Parathyroid adenoma (tissue), 2 donors: ENCODE measurements around the gene GABRG3.

ENCODE experiments used
- H2AFZ ChIP-seq: fragments of 300-600 bp; sonication (generic); one replicate; pipeline ENCODE4 v1.7.0; 2017; ENCODE audit warnings: antibody characterized with exemption, mild to moderate bottlenecking
- H3K27ac ChIP-seq: fragments of 300-600 bp; sonication (generic); one replicate; pipeline ENCODE4 v1.7.0; 2017
- H3K27me3 ChIP-seq: fragments of 300-600 bp; sonication (generic); one replicate; pipeline ENCODE4 v1.7.0; 2017; ENCODE audit warnings: low read length; ENCODE audit not compliant: control insufficient read depth, insufficient read depth
- H3K36me3 ChIP-seq: fragments of 300-600 bp; sonication (generic); one replicate; pipeline ENCODE4 v1.7.0; 2017; ENCODE audit warnings: low read length; ENCODE audit not compliant: control insufficient read depth, insufficient read depth
- H3K4me1 ChIP-seq: fragments of 300-600 bp; sonication (generic); one replicate; pipeline ENCODE4 v1.7.0; 2017; ENCODE audit warnings: control low read depth
- H3K4me2 ChIP-seq: fragments of 300-600 bp; sonication (generic); one replicate; pipeline ENCODE4 v1.7.0; 2017; ENCODE audit warnings: low read length
- H3K4me3 ChIP-seq: fragments of 300-600 bp; sonication (generic); one replicate; pipeline ENCODE4 v1.7.0; 2017; ENCODE audit warnings: low read depth, low read length
- H3K79me2 ChIP-seq: fragments of 300-600 bp; sonication (generic); one replicate; pipeline ENCODE4 v1.7.0; 2017; ENCODE audit warnings: control low read depth
- H3K9ac ChIP-seq: fragments of 300-600 bp; sonication (generic); one replicate; pipeline ENCODE4 v1.7.0; 2017; ENCODE audit warnings: mild to moderate bottlenecking
- H3K9me3 ChIP-seq: fragments of 300-600 bp; sonication (generic); one replicate; pipeline ENCODE4 v1.7.0; 2017; ENCODE audit warnings: low read length; ENCODE audit not compliant: control insufficient read depth
- TF ChIP-seq, protein P1 (sequence below): fragments of 300-600 bp; sonication (generic); IDR thresholded peaks from one replicate; pipeline ENCODE4 v1.7.0; 2017; ENCODE audit warnings: antibody characterized with exemption, mild to moderate bottlenecking
- donor health status: primary hyperparathyroidism.

Gene GABRG3

DNA sequence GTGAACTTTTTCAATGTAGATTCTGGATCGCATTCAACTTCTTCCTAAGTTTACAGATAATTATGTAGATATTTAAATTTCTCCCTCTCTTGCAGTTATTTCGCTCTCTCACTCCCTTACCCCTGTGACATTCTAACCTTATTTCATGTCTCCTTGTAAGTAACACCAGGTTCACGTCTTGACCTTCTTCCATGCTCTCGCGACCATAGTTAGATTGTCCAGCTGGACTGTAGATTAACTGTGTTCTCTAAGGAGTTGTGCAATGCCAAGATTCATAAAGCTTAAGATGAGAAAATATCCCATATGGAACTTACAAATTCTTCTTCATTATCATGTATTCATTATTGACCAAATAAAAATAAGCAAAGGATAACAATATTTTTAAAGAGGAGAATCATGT lies 430.5 kb downstream of the GABRG3 start:
- Histone ChIP-seq H3K4me2 (no peak overlapping the region), H3K79me2 (no peaks in the 10 kb centered on the region), H3K4me3 (no peak overlapping the region), H3K27ac (no peak overlapping the region), H3K9me3 (no peaks in the 10 kb centered on the region), H3K9ac (no peak overlapping the region), H3K27me3 (no peaks in the 10 kb centered on the region), H3K36me3 (no peaks in the 10 kb centered on the region), H3K4me1 (no peaks in the 10 kb centered on the region), H2AFZ (no peak overlapping the region)
- TF ChIP-seq, protein P1, sequence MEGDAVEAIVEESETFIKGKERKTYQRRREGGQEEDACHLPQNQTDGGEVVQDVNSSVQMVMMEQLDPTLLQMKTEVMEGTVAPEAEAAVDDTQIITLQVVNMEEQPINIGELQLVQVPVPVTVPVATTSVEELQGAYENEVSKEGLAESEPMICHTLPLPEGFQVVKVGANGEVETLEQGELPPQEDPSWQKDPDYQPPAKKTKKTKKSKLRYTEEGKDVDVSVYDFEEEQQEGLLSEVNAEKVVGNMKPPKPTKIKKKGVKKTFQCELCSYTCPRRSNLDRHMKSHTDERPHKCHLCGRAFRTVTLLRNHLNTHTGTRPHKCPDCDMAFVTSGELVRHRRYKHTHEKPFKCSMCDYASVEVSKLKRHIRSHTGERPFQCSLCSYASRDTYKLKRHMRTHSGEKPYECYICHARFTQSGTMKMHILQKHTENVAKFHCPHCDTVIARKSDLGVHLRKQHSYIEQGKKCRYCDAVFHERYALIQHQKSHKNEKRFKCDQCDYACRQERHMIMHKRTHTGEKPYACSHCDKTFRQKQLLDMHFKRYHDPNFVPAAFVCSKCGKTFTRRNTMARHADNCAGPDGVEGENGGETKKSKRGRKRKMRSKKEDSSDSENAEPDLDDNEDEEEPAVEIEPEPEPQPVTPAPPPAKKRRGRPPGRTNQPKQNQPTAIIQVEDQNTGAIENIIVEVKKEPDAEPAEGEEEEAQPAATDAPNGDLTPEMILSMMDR: no peak

DNA sequence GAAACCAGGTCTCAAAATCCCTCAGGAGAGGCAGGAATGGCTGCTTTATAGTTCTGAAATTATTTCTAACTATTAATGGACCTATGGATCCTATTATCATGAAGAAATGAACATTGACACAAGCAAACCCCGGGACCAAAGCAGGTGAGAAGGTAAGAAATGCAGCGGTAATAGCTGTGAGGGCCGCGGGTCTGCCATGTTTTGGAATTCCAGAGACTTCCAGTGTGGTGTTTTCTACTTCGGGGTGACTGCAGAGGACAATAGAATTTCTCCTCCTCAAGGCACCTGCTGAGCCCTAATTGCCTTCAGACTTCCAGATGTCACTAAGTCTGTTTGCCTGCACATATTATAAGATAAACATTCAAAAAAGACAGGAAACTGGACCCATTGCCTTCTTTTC lies 437.4 kb downstream of the GABRG3 start:
- H3K4me2 ChIP-seq: no peak overlapping the region
- no peaks in the 10 kb centered on the region for H3K9me3 ChIP-seq
- no peaks in the 10 kb centered on the region for H3K36me3 ChIP-seq
- H3K4me1 ChIP-seq: no peaks in the 10 kb centered on the region
- no peak overlapping the region for H3K4me3 ChIP-seq
- no peak overlapping the region for H3K9ac ChIP-seq
- no peaks in the 10 kb centered on the region for H3K27me3 ChIP-seq
- TF ChIP-seq, protein P1: no peak
- H2AFZ ChIP-seq: no peak overlapping the region
- H3K79me2 ChIP-seq: no peaks in the 10 kb centered on the region
- no peak overlapping the region for H3K27ac ChIP-seq

DNA sequence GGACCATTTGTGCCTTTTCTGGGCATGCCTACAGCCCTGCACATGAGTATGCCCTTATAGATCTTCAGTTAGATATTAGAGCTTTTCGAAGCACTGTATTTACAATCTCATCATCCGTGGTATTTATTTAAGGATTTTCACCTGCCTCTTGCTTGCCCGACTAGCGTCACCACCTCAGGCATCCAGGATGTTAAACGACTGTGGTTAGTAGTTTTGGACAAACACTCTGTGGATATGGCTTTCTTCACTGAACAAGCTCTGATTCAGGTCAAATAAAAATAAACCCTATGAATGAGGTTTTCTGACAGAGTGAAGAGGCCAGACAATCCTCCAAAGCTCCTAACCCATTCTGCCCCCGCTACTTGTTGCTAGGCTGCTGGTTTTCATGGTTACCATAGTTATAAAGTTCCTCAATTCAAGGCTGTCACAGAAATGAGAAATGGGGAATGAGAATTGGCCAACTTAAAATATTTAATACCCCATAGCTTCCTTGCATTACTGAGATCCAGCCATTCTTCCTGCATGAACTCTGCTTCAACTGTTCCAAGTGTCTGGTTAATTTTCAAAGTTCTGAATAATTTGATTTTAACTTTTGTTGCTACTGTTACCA lies 440.1 kb downstream of the GABRG3 start:
- Histone ChIP-seq H3K27ac (no peak overlapping the region), H2AFZ (no peak overlapping the region), H3K27me3 (no peaks in the 10 kb centered on the region), H3K9ac (no peak overlapping the region), H3K4me3 (no peak overlapping the region), H3K9me3 (no peaks in the 10 kb centered on the region), H3K36me3 (no peaks in the 10 kb centered on the region), H3K4me1 (no peaks in the 10 kb centered on the region), H3K4me2 (no peak overlapping the region), H3K79me2 (no peaks in the 10 kb centered on the region)
- TF ChIP-seq, protein P1: no peak

DNA sequence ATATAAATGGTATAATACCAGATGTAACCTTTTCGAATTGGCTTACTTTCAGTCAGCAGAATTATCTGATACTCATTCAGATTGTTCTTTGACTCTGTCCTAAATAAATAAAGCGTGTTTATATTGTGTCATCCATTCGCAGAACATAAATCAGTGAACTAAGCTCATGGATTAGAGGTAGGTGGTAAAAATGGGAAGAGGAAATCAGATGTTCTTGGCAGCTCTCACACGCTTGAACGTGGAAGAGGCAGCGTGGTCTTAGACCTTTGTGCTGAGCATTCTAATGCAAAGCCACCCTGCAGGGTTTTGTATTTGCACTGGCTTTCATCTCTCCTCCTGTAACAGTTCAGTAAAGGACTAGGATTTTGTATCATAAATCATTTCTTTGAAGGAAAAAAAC lies 441.4 kb downstream of the GABRG3 start:
- TF ChIP-seq, protein P1: no peak
- no peak overlapping the region for H3K4me2 ChIP-seq
- no peak overlapping the region for H3K9ac ChIP-seq
- H3K27ac ChIP-seq: no peak overlapping the region
- H3K4me1 ChIP-seq: no peaks in the 10 kb centered on the region
- H3K9me3 ChIP-seq: no peaks in the 10 kb centered on the region
- H3K4me3 ChIP-seq: no peak overlapping the region
- H3K27me3 ChIP-seq: no peaks in the 10 kb centered on the region
- no peaks in the 10 kb centered on the region for H3K36me3 ChIP-seq
- H2AFZ ChIP-seq: no peak overlapping the region
- H3K79me2 ChIP-seq: no peaks in the 10 kb centered on the region

DNA sequence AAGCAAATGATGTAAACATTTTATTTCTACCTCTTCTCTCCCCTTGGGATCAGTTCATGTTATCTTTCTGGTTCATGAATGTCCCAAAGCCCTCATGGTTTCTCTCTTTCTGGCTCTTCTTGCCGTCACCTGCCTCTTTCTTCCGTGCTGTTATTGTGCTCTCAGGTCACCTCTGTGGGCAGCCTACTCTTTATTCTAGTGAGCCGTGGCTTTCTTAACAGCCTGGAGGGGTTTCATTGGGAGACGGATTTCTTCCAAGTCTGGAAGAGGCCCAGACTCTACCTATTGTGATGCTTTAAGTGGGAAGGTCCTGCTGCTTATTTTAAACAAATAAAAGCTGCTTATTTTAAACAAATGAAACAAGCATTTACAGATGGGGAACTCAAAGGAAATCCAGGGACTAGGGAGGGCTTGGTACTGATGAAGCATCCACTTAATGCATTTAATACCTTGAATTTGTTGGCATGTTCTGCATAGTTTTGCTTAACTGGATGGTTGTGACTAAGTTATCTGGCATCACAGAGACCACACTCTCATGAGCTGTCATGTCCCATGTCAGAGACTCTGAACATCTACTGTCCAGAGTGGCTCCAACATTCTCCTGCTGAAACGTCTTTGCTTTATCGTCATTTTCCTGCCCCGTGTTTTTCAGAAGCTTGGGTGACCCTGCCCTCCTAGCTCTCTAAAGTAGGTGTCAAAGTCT lies 443.3 kb downstream of the GABRG3 start:
- H3K79me2 ChIP-seq: no peaks in the 10 kb centered on the region
- H3K36me3 ChIP-seq: no peaks in the 10 kb centered on the region
- no peak overlapping the region for H3K4me3 ChIP-seq
- H3K4me2 ChIP-seq: no peak overlapping the region
- no peak overlapping the region for H3K9ac ChIP-seq
- H3K4me1 ChIP-seq: no peaks in the 10 kb centered on the region
- no peaks in the 10 kb centered on the region for H3K27me3 ChIP-seq
- H3K27ac ChIP-seq: no peak overlapping the region
- no peaks in the 10 kb centered on the region for H3K9me3 ChIP-seq
- H2AFZ ChIP-seq: no peak overlapping the region
- TF ChIP-seq, protein P1: no peak
